SK-N-SH (cell line): ENCODE measurements around the gene RALGDS. TPM values are rescaled to one million over a fixed set of nuclear protein-coding genes. Genes with fewer than 3 reads are reported as not detected.

Experiments used
- CTCF ChIA-PET: fragments of 300-600, 350-600 bp; formaldehyde crosslinking; extraction: SDS; loops from one replicate; lab custom pipeline; 2021; lab: Yijun Ruan, JAX
- POLR2A ChIA-PET: fragments of 350-600 bp; sonication (Branson Sonifier 250); formaldehyde crosslinking; extraction: SDS; loops from one replicate; lab custom pipeline; 2020; ENCODE audit warnings: antibody characterized with exemption, inconsistent platforms; lab: Yijun Ruan, JAX
- DNase-seq: peaks from one replicate; pipeline ENCODE4 v3.0.0; 2012
- H2AFZ ChIP-seq: fragments of 200-600 bp; sonication (generic); 2 replicates; pipeline ENCODE4 v1.8.1; 2016; ENCODE audit warnings: antibody characterized with exemption, mild to moderate bottlenecking, low read depth
- H3F3A ChIP-seq: fragments of 200-600 bp; sonication (generic); replicated peaks from 2 replicates; pipeline ENCODE3; 2016; ENCODE audit warnings: antibody characterized with exemption, mild to moderate bottlenecking; ENCODE audit not compliant: insufficient read depth
- H3K27ac ChIP-seq, 2 experiments: fragments of 200-500 bp in 1 of 2; fragments of 200-600 bp in 1 of 2; sonication (Bioruptor generic) in 1 of 2; sonication (generic), shearing (Covaris generic) in 1 of 2; 2 replicates each; pipeline versions ENCODE4 v1.5.1 to v1.6.1; 2014 to 2016; ENCODE audit warnings: low read depth in 2 of 2, inconsistent platforms in 1 of 2, low read length in 1 of 2, mild to moderate bottlenecking in 1 of 2, mixed read lengths in 1 of 2
- H3K27me3 ChIP-seq: fragments of 200-600 bp; sonication (generic), shearing (Covaris generic); 2 replicates; pipeline ENCODE4 v1.6.1; 2016; ENCODE audit warnings: mixed run types; ENCODE audit not compliant: insufficient read depth
- H3K36me3 ChIP-seq, 2 experiments: fragments of 200-500 bp in 1 of 2; fragments of 200-600 bp in 1 of 2; sonication (Bioruptor generic) in 1 of 2; sonication (generic) in 1 of 2; replicated peaks in 1 of 2; 2 replicates each; pipeline versions ENCODE3 to v1.5.1; 2014 to 2016; ENCODE audit warnings: low read length in 1 of 2, mild to moderate bottlenecking in 1 of 2; ENCODE audit not compliant: insufficient read depth in 2 of 2, control insufficient read depth in 1 of 2
- H3K4me1 ChIP-seq, 2 experiments: fragments of 200-500 bp in 1 of 2; fragments of 200-600 bp in 1 of 2; sonication (Bioruptor generic) in 1 of 2; sonication (generic), shearing (Covaris generic) in 1 of 2; 2 replicates each; pipeline versions ENCODE4 v1.5.1 to v1.6.1; 2014 to 2016; ENCODE audit warnings: low read depth in 1 of 2, low read length in 1 of 2, mixed run types in 1 of 2; ENCODE audit not compliant: insufficient read depth in 2 of 2, control insufficient read depth in 1 of 2
- H3K4me2 ChIP-seq: fragments of 200-600 bp; sonication (generic), shearing (Covaris generic); 2 replicates; pipeline ENCODE4 v1.6.1; 2017; ENCODE audit warnings: mixed run types
- H3K4me3 ChIP-seq, 2 experiments: fragments of 200-500 bp in 1 of 2; fragments of 200-600 bp in 1 of 2; sonication (Bioruptor generic) in 1 of 2; sonication (generic), shearing (Covaris generic) in 1 of 2; 2 replicates each; pipeline versions ENCODE4 v1.5.1 to v1.8.1; 2014 to 2016; ENCODE audit warnings: low read depth in 2 of 2, inconsistent platforms in 1 of 2, low read length in 1 of 2, mild to moderate bottlenecking in 1 of 2, mixed read lengths in 1 of 2, moderate library complexity in 1 of 2
- H3K79me2 ChIP-seq: fragments of 200-600 bp; sonication (generic); 2 replicates; pipeline ENCODE4 v1.8.1; 2017; ENCODE audit warnings: mild to moderate bottlenecking; ENCODE audit not compliant: insufficient read depth
- H3K9ac ChIP-seq: fragments of 200-600 bp; sonication (generic); 2 replicates; pipeline ENCODE4 v1.6.1; 2017; ENCODE audit warnings: mixed run types
- H3K9me2 ChIP-seq: fragments of 200-600 bp; sonication (generic); 2 replicates; pipeline ENCODE4 v1.6.1; 2017; ENCODE audit warnings: mixed run types
- H3K9me3 ChIP-seq: fragments of 200-600 bp; sonication (generic); 2 replicates; pipeline ENCODE4 v1.6.1; 2017; ENCODE audit warnings: mixed run types, mild to moderate bottlenecking, moderate library complexity
- H4K20me1 ChIP-seq: fragments of 200-600 bp; sonication (generic); 2 replicates; pipeline ENCODE4 v1.6.1; 2017; ENCODE audit warnings: mild to moderate bottlenecking, mixed run types; ENCODE audit not compliant: insufficient read depth
- CHD2 ChIP-seq: fragments of 150-350 bp; IDR thresholded peaks from 2 replicates; pipeline ENCODE4 v1.6.1; 2018; ENCODE audit warnings: low read length; ENCODE audit not compliant: partially characterized antibody
- NFIC ChIP-seq: IDR thresholded peaks from 2 replicates; pipeline ENCODE4 v1.4.0; 2012; ENCODE audit warnings: borderline replicate concordance
- NRF1 ChIP-seq: IDR thresholded peaks from 2 replicates; pipeline ENCODE4 v1.6.1; 2012; ENCODE audit warnings: low read depth, mild to moderate bottlenecking, low read length
- RAD21 ChIP-seq: IDR thresholded peaks from 2 replicates; pipeline ENCODE4 v1.6.1; 2012; ENCODE audit warnings: mild to moderate bottlenecking, low read length
- RXRA ChIP-seq: IDR thresholded peaks from 2 replicates; pipeline ENCODE4 v1.4.0; 2012; ENCODE audit warnings: low read depth, mild to moderate bottlenecking, borderline replicate concordance
- SIN3A ChIP-seq: IDR thresholded peaks from 2 replicates; pipeline ENCODE4 v1.6.1; 2012; ENCODE audit warnings: low read depth, mild to moderate bottlenecking, low read length, moderate library complexity, borderline replicate concordance
- TAF1 ChIP-seq: IDR thresholded peaks from 2 replicates; pipeline ENCODE4 v1.6.1; 2012; ENCODE audit warnings: low read depth, mild to moderate bottlenecking, low read length, moderate library complexity, borderline replicate concordance
- TCF12 ChIP-seq: IDR thresholded peaks from 2 replicates; pipeline ENCODE4 v1.4.0; 2012
- TEAD4 ChIP-seq: IDR thresholded peaks from 2 replicates; pipeline ENCODE4 v1.4.0; 2012; ENCODE audit warnings: mild to moderate bottlenecking, borderline replicate concordance; ENCODE audit not compliant: insufficient read depth
- WGBS: methylation state at CpG from one replicate; pipeline ENCODE4 v1.1.6; 2017; ENCODE audit warnings: low lambda C conversion rate; 5-methylcytosine and 5-hydroxymethylcytosine counted together
- polyA plus RNA-seq, 3 experiments: library from polyadenylated mRNA; depleted of rRNA; stranded (reverse); fragments of >200 nt; gene quantifications; 2 replicates each; pipeline ENCODE4 v1.2.3, GENCODE V29; 2012

The RALGDS gene
- polyA plus RNA-seq, 1 of the 3 experiments (the other 2 are of a cell fraction): 64.7 TPM

- WGBS: 100% methylated on average over 1 of the region's 13 CpGs
- CTCF ChIA-PET: no interaction called here
- peaks cover 0 to 3% of the 10 kb centered on the region in 2 experiments; a peak in 1 of 4 replicates for H3K4me1 ChIP-seq
- DNase-seq: no peak
- H3K9ac ChIP-seq: no peak overlapping the region
- H3K27ac ChIP-seq: no peak overlapping the region
- TF ChIP-seq NFIC (no peak), TEAD4 (no peak), TCF12 (no peak)
- H3F3A ChIP-seq: no peaks in the 10 kb centered on the region
- H3K4me2 ChIP-seq: no peak overlapping the region
- peaks cover 11% of the 10 kb centered on the region for H3K27me3 ChIP-seq
- POLR2A ChIA-PET: no interaction called here
- no peaks in the 10 kb centered on the region for H3K79me2 ChIP-seq
- H4K20me1 ChIP-seq: no peaks in the 10 kb centered on the region
- H3K4me3 ChIP-seq: no peak overlapping the region
- no peaks in the 10 kb centered on the region for H3K9me3 ChIP-seq
- no peak overlapping the region for H2AFZ ChIP-seq
- no peaks in the 10 kb centered on the region for H3K9me2 ChIP-seq
- H3K36me3 ChIP-seq: no peaks in the 10 kb centered on the region
These were observed 48.1 kb upstream of the RALGDS start for GRCh38 chr9:133169102-133169501.

GRCh38 chr9:133168432-133168831, 47.4 kb upstream of the RALGDS start:
- CTCF ChIA-PET: interaction anchor here (3.2 kb wide), 1 partner anchor 18 kb away, joined by 18 read pairs; no protein-coding TSS in a partner anchor
- POLR2A ChIA-PET: no interaction called here
- no peaks in the 10 kb centered on the region for H3K9me3 ChIP-seq
- H3K36me3 ChIP-seq: no peaks in the 10 kb centered on the region
- H3K27ac ChIP-seq: no peak overlapping the region
- no peaks in the 10 kb centered on the region for H3F3A ChIP-seq
- no peak overlapping the region for H3K4me3 ChIP-seq
- no peak overlapping the region for H3K9ac ChIP-seq
- DNase-seq: no peak
- no peaks in the 10 kb centered on the region for H3K79me2 ChIP-seq
- 45% methylated on average over 5 of the region's 6 CpGs for WGBS
- TF ChIP-seq SIN3A (no peak), RAD21 (no peak), NRF1 (no peak), RXRA (no peak), TEAD4 (no peak), TAF1 (no peak)
- TF ChIP-seq, all 33 proteins: peak for 0
- Histone ChIP-seq H2AFZ (no peak overlapping the region), H4K20me1 (no peaks in the 10 kb centered on the region), H3K4me1 (peaks cover 0 to 5% of the 10 kb centered on the region in 2 experiments; a peak in 1 of 4 replicates), H3K27me3 (peaks cover 4% of the 10 kb centered on the region; the same call in 1 of the 2 replicates), H3K4me2 (no peak overlapping the region), H3K9me2 (no peaks in the 10 kb centered on the region)

- no peaks in the 10 kb centered on the region for H3K9me2 ChIP-seq
- DNase-seq: no peak
- no peak for TF ChIP-seq NRF1
- no peak for TF ChIP-seq CHD2
- no peak for TF ChIP-seq TCF12
- TF ChIP-seq RAD21: no peak
- peaks cover 0 to 5% of the 10 kb centered on the region in 2 experiments; a peak in 1 of 4 replicates for H3K4me1 ChIP-seq
- H3K79me2 ChIP-seq: no peaks in the 10 kb centered on the region
- no peaks in the 10 kb centered on the region for H3K36me3 ChIP-seq
- H4K20me1 ChIP-seq: no peaks in the 10 kb centered on the region
- H3K4me3 ChIP-seq: no peak overlapping the region
- POLR2A ChIA-PET: interaction anchor here (1.1 kb wide), 1 partner anchor 180 kb away, joined by 3 read pairs; the partner anchor contains the start of genes MED22 and RPL7A
- H2AFZ ChIP-seq: no peak overlapping the region
- CTCF ChIA-PET: interaction anchor here (0.9 to 3.2 kb wide), 3 partner anchors 13 to 24 kb away, joined by 5 to 18 read pairs (median 6); no protein-coding TSS in a partner anchor
- no peak overlapping the region for H3K27ac ChIP-seq
- no peaks in the 10 kb centered on the region for H3K9me3 ChIP-seq
- no peak overlapping the region for H3K4me2 ChIP-seq
- WGBS: 50% methylated on average over 1 of the region's 3 CpGs
- H3F3A ChIP-seq: no peaks in the 10 kb centered on the region
- H3K27me3 ChIP-seq: no peaks in the 10 kb centered on the region
- H3K9ac ChIP-seq: no peak overlapping the region
These were observed 46.7 kb upstream of the RALGDS start for GRCh38 chr9:133167769-133168168.
